Calu3 (cell line): Measurements from ENCODE around the gene LEF1. TPM values are rescaled to one million over a fixed set of nuclear protein-coding genes. Genes with fewer than 3 reads are reported as not detected.

Experiments used
- BruUV-seq: library from RNA; stranded (reverse); fragments of 400-500 nt; replicated peaks from 2 replicates; lab custom pipeline; 2021; lab: Mats Ljungman, UMichigan
- CTCF ChIA-PET: fragments of 300-600 bp; sonication (Branson Sonifier 250); formaldehyde crosslinking; loops from one replicate; lab custom pipeline; 2022; ENCODE audit warnings: antibody characterized with exemption; lab: Charles Lee
- DNase-seq: peaks from one replicate; pipeline ENCODE4 v3.0.0; 2022
- H3K27ac Mint-ChIP-seq: one replicate; pipeline ENCODE4 v1.8.0; 2022; ENCODE audit warnings: mixed read lengths; ENCODE audit not compliant: unreplicated experiment
- H3K27me3 Mint-ChIP-seq: one replicate; pipeline ENCODE4 v1.8.0; 2022; ENCODE audit warnings: mixed read lengths; ENCODE audit not compliant: unreplicated experiment
- H3K36me3 Mint-ChIP-seq: one replicate; pipeline ENCODE4 v1.8.0; 2022; ENCODE audit warnings: mild to moderate bottlenecking, moderate library complexity, mixed read lengths; ENCODE audit not compliant: insufficient read depth, unreplicated experiment
- H3K4me1 Mint-ChIP-seq: one replicate; pipeline ENCODE4 v1.8.0; 2022; ENCODE audit warnings: mild to moderate bottlenecking, low read depth, mixed read lengths; ENCODE audit not compliant: unreplicated experiment
- H3K4me3 Mint-ChIP-seq: one replicate; pipeline ENCODE4 v1.8.0; 2022; ENCODE audit warnings: mild to moderate bottlenecking, low read depth, moderate library complexity, mixed read lengths; ENCODE audit not compliant: unreplicated experiment
- H3K9me3 Mint-ChIP-seq: one replicate; pipeline ENCODE4 v1.8.0; 2022; ENCODE audit warnings: low read depth, mixed read lengths; ENCODE audit not compliant: unreplicated experiment
- CTCF ChIP-seq: fragments of 200-600 bp; IDR thresholded peaks from one replicate; pipeline ENCODE4 v1.8.0; 2022; ENCODE audit warnings: antibody characterized with exemption; ENCODE audit not compliant: unreplicated experiment
- intact Hi-C: fragments of 100-400 bp; cut with micrococcal nuclease; formaldehyde crosslinking; loops from one replicate; pipeline ENCODE4 v1.10.0; 2022; ENCODE audit not compliant: unreplicated experiment
- total RNA-seq: library from RNA; stranded (reverse); gene quantifications from 2 replicates; pipeline ENCODE4 v1.2.3, GENCODE V29; 2022

LEF1 gene
- total RNA-seq, 1 experiment from 2014 or later: not detected

- H3K27ac Mint-ChIP-seq: no peak overlapping the region
- no TSS peak for BruUV-seq
Measured at GRCh38 chr4:108204518-108204917, 35.8 kb upstream of the LEF1 start.

GRCh38 chr4:108203377-108203776 lies 34.6 kb upstream of the LEF1 start:
- Mint-ChIP-seq H3K36me3 (no peaks in the 10 kb centered on the region), H3K4me1 (no peaks in the 10 kb centered on the region), H3K9me3 (no peaks in the 10 kb centered on the region), H3K27ac (no peak overlapping the region), H3K27me3 (peaks cover 15% of the 10 kb centered on the region), H3K4me3 (no peak overlapping the region)
- no peak for DNase-seq
- intact Hi-C loops: no loop called here
- no peak for TF ChIP-seq CTCF
- CTCF ChIA-PET: no interaction called here
- no TSS peak for BruUV-seq

More at GRCh38 chr4:108204518-108204917, 35.8 kb upstream of the LEF1 start:
- DNase-seq: no peak
- intact Hi-C loops: no loop called here
- no peaks in the 10 kb centered on the region for H3K9me3 Mint-ChIP-seq
- CTCF ChIA-PET: no interaction called here
- H3K4me1 Mint-ChIP-seq: no peaks in the 10 kb centered on the region
- H3K4me3 Mint-ChIP-seq: no peak overlapping the region
- H3K36me3 Mint-ChIP-seq: no peaks in the 10 kb centered on the region
- H3K27me3 Mint-ChIP-seq: peaks cover 15% of the 10 kb centered on the region
- no peak for TF ChIP-seq CTCF

- Mint-ChIP-seq H3K27ac (no peak overlapping the region), H3K36me3 (no peaks in the 10 kb centered on the region), H3K4me1 (no peaks in the 10 kb centered on the region), H3K27me3 (peaks cover 15% of the 10 kb centered on the region), H3K4me3 (no peak overlapping the region), H3K9me3 (no peaks in the 10 kb centered on the region)
- intact Hi-C loops: no loop called here
- CTCF ChIA-PET: no interaction called here
- BruUV-seq: no TSS peak
- no peak for TF ChIP-seq CTCF
- no peak for DNase-seq
Measured at GRCh38 chr4:108201774-108202173, 33.0 kb upstream of the LEF1 start.

GRCh38 chr4:108199881-108200280 lies 31.1 kb upstream of the LEF1 start:
- Mint-ChIP-seq H3K27me3 (no peaks in the 10 kb centered on the region), H3K27ac (no peak overlapping the region), H3K9me3 (no peaks in the 10 kb centered on the region), H3K36me3 (no peaks in the 10 kb centered on the region), H3K4me3 (no peak overlapping the region), H3K4me1 (no peaks in the 10 kb centered on the region)
- CTCF ChIA-PET: no interaction called here
- TF ChIP-seq CTCF: no peak
- intact Hi-C loops: no loop called here
- BruUV-seq: no TSS peak
- DNase-seq: no peak
